ENCODE results near the gene FARP1. TPM values are rescaled to one million over a fixed set of nuclear protein-coding genes. Genes with fewer than 3 reads are reported as not detected.

The FARP1 gene
- total RNA-seq, 4 donors from 2014 or later, result 13.1 to 71.2 (median 46.6) TPM

DNA sequence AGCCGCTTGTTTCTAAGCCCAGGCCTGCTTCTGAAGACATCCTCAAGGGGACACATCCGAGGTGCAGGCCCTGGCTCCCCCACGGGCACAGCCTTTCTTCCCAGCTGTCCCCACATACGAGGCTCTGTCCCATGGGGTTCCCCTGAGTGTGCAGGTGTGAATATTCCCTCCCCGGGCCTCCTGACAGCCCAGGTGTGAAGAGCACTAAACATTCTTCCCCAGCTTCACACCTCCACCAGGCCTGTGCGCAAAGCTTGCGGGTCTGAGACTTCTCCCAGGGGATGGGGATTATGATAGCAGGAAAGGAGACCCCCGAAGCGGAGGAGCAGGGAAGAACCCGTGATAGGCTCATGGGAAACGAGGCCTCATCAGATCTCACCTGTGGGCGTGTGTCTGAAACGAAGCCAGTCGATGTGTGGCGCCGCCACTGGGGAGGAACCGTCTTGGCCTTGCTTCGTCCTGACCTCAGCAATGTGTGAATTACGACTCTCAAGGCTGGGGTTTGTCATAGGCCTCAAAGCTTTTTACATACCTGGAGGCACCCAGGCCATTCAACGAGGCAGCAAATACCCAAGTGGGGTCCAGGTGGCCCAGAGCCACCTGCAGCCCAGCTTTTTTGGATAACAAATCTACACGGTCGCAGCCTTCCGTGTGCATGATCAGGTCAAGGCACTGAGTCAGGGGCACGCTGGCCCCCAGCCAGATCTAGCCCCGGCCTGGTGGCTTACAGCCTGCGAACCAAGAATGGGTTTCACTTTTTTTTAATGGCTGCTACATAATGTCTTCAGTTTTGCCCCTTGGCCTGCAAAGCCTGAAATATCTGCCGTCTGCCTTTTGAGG is 299.7 kb downstream of the FARP1 start:
- intact Hi-C loops (cut with DNase I; ENCODE audit: low total_unique reads), result loop anchor here (5.0 kb wide), 1 partner anchor 210 kb away; no protein-coding TSS in a partner anchor
- TF ChIP-seq, protein P1, sequence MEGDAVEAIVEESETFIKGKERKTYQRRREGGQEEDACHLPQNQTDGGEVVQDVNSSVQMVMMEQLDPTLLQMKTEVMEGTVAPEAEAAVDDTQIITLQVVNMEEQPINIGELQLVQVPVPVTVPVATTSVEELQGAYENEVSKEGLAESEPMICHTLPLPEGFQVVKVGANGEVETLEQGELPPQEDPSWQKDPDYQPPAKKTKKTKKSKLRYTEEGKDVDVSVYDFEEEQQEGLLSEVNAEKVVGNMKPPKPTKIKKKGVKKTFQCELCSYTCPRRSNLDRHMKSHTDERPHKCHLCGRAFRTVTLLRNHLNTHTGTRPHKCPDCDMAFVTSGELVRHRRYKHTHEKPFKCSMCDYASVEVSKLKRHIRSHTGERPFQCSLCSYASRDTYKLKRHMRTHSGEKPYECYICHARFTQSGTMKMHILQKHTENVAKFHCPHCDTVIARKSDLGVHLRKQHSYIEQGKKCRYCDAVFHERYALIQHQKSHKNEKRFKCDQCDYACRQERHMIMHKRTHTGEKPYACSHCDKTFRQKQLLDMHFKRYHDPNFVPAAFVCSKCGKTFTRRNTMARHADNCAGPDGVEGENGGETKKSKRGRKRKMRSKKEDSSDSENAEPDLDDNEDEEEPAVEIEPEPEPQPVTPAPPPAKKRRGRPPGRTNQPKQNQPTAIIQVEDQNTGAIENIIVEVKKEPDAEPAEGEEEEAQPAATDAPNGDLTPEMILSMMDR (IDR thresholded peaks at IDR 0.05), result no peak
- TF ChIP-seq POLR2A (IDR thresholded peaks at IDR 0.05), result no peak
- Histone ChIP-seq H3K27ac (no peak overlapping the region), H3K9me3 (no peaks in the 10 kb centered on the region), H3K27me3 (no peaks in the 10 kb centered on the region), H3K4me3 (no peak overlapping the region), H3K36me3 (no peaks in the 10 kb centered on the region), H3K4me1 (no peaks in the 10 kb centered on the region)
- DNase-seq, result no peak

DNA sequence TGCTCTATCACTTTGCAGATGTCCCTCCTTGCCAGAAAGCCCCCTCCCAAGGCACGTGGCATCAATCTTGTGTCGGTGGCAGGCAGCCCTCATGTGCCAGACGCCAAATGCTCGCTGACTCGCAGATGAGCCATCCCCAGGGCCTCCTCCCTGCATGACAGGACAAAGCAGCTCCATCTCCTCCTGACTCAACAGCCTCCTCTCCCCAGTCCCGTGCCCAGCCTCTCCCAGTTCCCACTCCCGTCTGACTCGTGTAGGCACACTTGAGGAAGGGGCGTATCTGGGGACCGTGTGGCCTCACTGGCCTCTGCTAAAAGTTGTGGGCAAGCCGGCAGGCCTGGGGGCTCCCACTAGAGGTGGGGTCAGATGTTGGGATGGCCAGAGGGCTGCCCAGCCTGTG is 300.4 kb downstream of the FARP1 start:
- no peak overlapping the region for H3K27ac ChIP-seq
- DNase-seq, result no peak
- no peaks in the 10 kb centered on the region for H3K36me3 ChIP-seq
- no peaks in the 10 kb centered on the region for H3K4me1 ChIP-seq
- no peak overlapping the region for H3K4me3 ChIP-seq
- no peaks in the 10 kb centered on the region for H3K27me3 ChIP-seq
- intact Hi-C loops (cut with DNase I; ENCODE audit: low total_unique reads), result loop anchor here (5.0 kb wide), 1 partner anchor 209 kb away; no protein-coding TSS in a partner anchor
- no peak for TF ChIP-seq POLR2A (IDR thresholded peaks at IDR 0.05)
- TF ChIP-seq, protein P1 (IDR thresholded peaks at IDR 0.05), result no peak
- H3K9me3 ChIP-seq, result no peaks in the 10 kb centered on the region

DNA sequence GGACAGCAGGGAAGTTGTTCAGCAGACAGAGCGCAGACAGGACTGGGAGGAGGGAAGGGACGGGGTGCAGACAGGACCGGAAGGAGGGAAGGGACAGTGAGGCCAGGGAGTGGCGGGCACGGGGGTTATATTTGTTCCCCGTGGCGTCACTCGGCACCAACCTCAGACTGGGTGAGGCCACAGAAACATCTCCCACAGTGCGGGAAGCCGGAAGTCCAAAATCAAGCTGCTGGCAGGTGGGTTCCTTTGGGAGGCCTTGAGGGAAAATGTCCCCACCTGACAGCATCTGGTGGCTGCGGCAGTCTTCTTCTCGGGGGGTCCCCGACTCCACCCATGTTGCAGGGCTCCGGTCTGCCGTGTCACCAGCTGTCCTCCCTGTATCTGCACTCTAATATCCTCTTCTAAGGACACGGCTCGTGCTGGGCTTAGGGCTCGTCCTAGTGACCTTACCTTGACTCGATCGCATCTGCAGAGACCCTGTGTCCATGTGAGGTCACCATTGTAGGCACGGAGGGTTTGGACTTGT is 301.0 kb downstream of the FARP1 start:
- intact Hi-C loops (cut with DNase I; ENCODE audit: low total_unique reads), result loop anchor here (5.0 kb wide), 1 partner anchor 208 kb away; no protein-coding TSS in a partner anchor
- TF ChIP-seq, protein P1 (IDR thresholded peaks at IDR 0.05), result no peak
- TF ChIP-seq POLR2A (IDR thresholded peaks at IDR 0.05), result no peak
- H3K27ac ChIP-seq, result no peak overlapping the region
- H3K9me3 ChIP-seq, result no peaks in the 10 kb centered on the region
- no peaks in the 10 kb centered on the region for H3K27me3 ChIP-seq
- DNase-seq, result no peak
- H3K36me3 ChIP-seq, result no peaks in the 10 kb centered on the region
- no peaks in the 10 kb centered on the region for H3K4me1 ChIP-seq
- H3K4me3 ChIP-seq, result no peak overlapping the region

DNA sequence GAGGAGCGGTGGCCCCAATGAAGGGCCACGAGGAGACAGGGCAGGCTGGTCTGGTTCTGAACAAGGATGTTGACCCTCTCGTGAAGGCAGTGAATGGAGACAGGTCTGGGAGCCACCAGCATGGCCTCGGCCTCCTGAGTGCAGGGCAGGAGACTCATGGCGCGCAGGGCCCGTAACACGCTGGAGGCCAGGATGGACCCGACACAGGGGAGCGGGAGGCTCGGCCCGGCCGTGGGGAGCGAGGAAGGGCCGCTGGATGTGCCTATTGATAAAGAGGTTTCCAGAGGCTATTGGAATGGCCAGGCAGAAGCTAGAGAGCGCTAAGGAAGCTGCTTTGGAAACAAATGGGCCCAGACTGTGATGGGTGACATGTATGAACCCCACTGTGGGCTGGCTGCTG is 301.5 kb downstream of the FARP1 start:
- Histone ChIP-seq H3K4me3 (no peak overlapping the region), H3K27ac (no peak overlapping the region), H3K4me1 (no peaks in the 10 kb centered on the region), H3K9me3 (no peaks in the 10 kb centered on the region), H3K36me3 (no peaks in the 10 kb centered on the region), H3K27me3 (no peaks in the 10 kb centered on the region)
- TF ChIP-seq POLR2A (IDR thresholded peaks at IDR 0.05), result no peak
- TF ChIP-seq, protein P1 (IDR thresholded peaks at IDR 0.05), result no peak
- DNase-seq, result no peak
- intact Hi-C loops (cut with DNase I; ENCODE audit: low total_unique reads), result loop anchor here (5.0 kb wide), 1 partner anchor 208 kb away; no protein-coding TSS in a partner anchor
